ENCODE measurements around the gene NPHS2.

DNA sequence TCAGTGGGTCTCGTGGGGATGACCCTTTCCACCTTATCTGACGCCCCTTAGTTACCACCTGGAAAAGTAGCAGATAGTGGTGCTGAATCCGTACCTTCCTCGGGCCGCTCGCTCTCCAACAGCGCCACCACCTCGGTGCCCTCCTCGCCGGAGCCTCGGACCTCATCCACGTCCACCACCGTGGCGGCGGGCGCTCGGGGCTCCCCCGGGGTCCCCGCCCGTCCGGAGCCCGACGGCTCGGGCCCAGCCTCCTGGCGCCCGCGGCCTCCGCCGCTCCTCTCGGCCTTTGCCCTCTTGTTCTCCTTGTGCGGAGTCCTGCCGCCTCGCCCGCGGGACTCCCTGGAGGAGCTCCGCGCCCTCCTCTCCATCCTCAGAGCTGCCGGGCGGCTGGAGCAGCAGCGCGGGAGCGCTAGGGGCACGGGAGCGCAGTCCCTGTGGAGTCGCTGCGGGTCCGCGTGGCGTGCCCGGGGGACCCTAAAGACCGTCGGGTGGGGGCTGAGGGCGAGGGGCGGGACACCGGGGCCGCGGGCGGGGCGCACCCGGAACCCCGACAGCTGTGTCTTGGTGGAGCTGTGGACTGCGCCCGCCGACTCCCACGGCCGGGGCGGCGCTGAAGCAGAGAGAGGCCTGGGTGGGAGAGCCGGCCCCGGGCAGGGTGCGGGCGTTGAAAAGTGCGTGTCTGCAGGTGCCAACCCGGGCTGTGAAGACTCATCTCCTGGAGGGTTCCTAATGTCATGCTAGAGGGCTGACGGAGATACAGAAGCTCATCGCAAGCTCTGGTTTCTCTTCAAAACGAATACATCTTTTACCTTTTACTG lies at the start of gene NPHS2:
- TF ChIP-seq, protein P1, sequence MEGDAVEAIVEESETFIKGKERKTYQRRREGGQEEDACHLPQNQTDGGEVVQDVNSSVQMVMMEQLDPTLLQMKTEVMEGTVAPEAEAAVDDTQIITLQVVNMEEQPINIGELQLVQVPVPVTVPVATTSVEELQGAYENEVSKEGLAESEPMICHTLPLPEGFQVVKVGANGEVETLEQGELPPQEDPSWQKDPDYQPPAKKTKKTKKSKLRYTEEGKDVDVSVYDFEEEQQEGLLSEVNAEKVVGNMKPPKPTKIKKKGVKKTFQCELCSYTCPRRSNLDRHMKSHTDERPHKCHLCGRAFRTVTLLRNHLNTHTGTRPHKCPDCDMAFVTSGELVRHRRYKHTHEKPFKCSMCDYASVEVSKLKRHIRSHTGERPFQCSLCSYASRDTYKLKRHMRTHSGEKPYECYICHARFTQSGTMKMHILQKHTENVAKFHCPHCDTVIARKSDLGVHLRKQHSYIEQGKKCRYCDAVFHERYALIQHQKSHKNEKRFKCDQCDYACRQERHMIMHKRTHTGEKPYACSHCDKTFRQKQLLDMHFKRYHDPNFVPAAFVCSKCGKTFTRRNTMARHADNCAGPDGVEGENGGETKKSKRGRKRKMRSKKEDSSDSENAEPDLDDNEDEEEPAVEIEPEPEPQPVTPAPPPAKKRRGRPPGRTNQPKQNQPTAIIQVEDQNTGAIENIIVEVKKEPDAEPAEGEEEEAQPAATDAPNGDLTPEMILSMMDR (IDR thresholded peaks at IDR 0.05; ENCODE audit: low read length), result no peak
- no peak for TF ChIP-seq EZH2 (optimal IDR thresholded peaks at IDR 0.05; ENCODE audit: low read depth, low read length)
